GM21825 (cell line): ENCODE measurements around the gene CFDP1.

Source experiments
- ATAC-seq: cut with Tn5 transposase; IDR thresholded peaks from one replicate; pipeline ENCODE4 v1.9.1; 2021; ENCODE audit warnings: mild to moderate bottlenecking, moderate library complexity; ENCODE audit not compliant: unreplicated experiment

CFDP1 gene

GRCh38 chr16:75256696-75257343, 176.5 kb downstream of the CFDP1 start:
- no peak for ATAC-seq

GRCh38 chr16:75256059-75256571, 177.2 kb downstream of the CFDP1 start:
- no peak for ATAC-seq

- ATAC-seq, result no peak
Measured at GRCh38 chr16:75254359-75254837, 178.9 kb downstream of the CFDP1 start.

GRCh38 chr16:75252946-75253911, 180.1 kb downstream of the CFDP1 start:
- no peak for ATAC-seq

GRCh38 chr16:75252049-75252864, 181.0 kb downstream of the CFDP1 start:
- ATAC-seq, result no peak

- peak; percentile 73 for ATAC-seq
Measured at GRCh38 chr16:75251280-75252048, 181.8 kb downstream of the CFDP1 start, which contains the start of gene BCAR1. TSS of gene BCAR1 (minus strand) at chr16:75251624. CDS start at chr16:75251482, 142 bp downstream.

- ATAC-seq, result peak; percentile 33
Measured at GRCh38 chr16:75250809-75251279, 182.5 kb downstream of the CFDP1 start.

GRCh38 chr16:75250089-75250808, 183.1 kb downstream of the CFDP1 start:
- ATAC-seq, result no peak

- no peak for ATAC-seq
Measured at GRCh38 chr16:75249441-75249840, 183.9 kb downstream of the CFDP1 start.

GRCh38 chr16:75248536-75249380, 184.5 kb downstream of the CFDP1 start:
- no peak for ATAC-seq

- no peak for ATAC-seq
Measured at GRCh38 chr16:75248142-75248535, 185.2 kb downstream of the CFDP1 start.

GRCh38 chr16:75247249-75247648, 186.1 kb downstream of the CFDP1 start:
- ATAC-seq, result no peak

GRCh38 chr16:75246504-75247205, 186.6 kb downstream of the CFDP1 start:
- no peak for ATAC-seq

- peak; percentile 46 for ATAC-seq
Measured at GRCh38 chr16:75244844-75245758, 188.2 kb downstream of the CFDP1 start.

GRCh38 chr16:75244225-75244809, 189.0 kb downstream of the CFDP1 start:
- ATAC-seq, result no peak
